Hepatic stellate cell (primary cell): ENCODE data around the gene NT5C1A.

ENCODE experiments used
- DNase-seq: peaks from one replicate; pipeline ENCODE4 v3.0.0; 2011; ENCODE audit warnings: low spot score

NT5C1A gene

GRCh38 chr1:39659110-39659509 is 12.8 kb downstream of the NT5C1A start:
- no peak for DNase-seq

DNA sequence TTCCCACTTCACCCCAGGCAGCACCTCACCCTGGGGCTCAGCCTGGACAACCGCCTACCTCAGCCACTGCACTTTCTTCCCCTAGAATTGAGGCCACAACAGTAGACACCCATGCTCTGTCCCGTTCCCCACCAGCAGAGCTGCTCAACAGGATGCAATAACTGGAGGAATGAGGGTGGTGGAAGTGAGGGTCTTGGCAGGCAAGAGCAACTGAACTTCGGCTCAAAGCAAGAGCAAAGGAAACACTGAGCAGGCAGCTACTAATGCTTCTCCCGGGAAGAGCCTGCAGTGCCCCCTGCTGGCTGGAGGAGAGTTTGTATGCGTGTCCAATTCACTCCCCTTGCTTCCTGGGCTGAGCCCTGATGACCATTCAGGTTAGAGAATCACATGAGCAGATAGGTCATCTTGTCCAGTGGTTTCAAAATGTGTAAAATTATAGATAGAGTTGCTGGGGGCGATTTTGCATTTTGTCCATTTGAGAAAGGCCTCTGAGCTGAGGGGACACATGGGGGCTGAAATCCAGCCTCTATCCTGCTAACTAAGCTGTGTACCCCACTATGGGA is 13.9 kb downstream of the NT5C1A start:
- peak; percentile 67 for DNase-seq

- DNase-seq = peak; percentile 59
Measured at GRCh38 chr1:39657402-39657801, 14.5 kb downstream of the NT5C1A start.

DNA sequence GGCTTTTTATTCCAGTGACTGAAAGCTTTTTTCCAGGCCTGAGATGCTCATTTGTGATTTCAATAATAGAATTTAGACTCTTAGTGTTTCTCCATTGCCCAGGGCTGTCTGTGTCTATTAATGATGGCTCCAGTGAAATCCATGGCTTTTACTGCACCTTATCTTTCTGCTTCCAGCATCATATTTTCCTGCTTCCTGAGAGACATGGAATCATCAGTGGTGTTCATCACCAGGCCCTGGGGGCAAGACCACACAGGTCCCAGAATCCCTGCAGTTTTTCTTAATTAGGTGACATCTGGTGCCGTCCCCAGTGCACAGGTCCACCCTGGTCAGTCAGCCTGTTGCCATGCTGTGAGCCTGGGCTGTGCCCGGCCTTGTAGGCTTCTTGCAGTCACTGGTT is 15.5 kb downstream of the NT5C1A start:
- no peak for DNase-seq

DNA sequence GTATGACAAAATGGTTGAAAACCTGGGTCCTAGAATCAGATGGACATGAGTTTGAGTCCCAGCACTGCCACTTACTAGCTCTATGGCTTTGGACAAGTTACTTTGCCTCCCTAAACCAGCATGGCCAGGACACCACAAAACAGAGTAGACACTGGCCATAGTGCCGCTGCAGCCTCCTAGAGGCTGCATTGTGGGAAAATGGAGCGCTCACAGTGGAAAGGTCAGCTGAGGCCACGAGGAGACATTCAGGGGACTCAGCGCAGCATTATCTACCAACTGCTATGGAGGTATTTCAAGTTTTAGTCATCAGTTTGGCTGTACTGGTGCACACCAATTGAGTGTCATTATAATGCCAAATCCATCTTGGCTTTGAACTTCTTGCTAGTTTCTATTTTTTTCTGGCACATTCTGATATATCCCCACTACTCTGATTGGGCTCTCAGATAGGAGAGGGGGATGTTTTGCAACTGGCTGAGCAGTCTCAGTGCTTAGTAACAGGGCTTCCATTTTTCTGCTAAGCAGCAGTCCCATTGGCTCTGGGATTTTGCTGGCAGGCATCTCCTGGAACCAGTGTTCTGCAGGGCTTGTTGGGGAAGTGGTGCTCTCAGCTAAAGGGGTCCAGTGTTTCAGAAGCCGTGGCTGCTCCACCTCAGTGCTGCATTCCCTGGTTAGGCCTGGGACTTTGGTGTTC is 16.2 kb downstream of the NT5C1A start:
- no peak for DNase-seq

DNA sequence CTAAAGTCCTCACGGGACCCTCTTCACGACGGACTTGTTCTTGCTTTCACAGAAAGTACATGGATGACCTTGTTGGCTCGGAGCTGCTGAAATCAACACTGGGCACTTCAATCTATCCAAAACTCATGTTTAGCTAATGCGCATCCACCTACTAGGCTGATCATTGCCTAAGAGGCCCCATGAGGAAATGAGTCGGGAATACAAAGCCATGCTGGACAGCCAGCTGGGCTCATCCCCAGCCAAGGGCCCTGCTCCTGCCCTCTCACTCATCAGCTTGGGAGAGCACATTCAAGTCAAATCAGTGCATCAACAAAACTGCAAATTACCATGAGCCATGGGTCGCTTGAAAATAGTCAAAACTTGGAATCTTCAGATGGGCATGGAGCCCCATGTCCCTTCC is 17.6 kb downstream of the NT5C1A start:
- no peak for DNase-seq

GRCh38 chr1:39653546-39654031 is 18.3 kb downstream of the NT5C1A start:
- no peak for DNase-seq

GRCh38 chr1:39652554-39652953 is 19.4 kb downstream of the NT5C1A start:
- DNase-seq = no peak

GRCh38 chr1:39652105-39652504 is 19.8 kb downstream of the NT5C1A start:
- DNase-seq = no peak

GRCh38 chr1:39650431-39650830 is 21.5 kb downstream of the NT5C1A start:
- DNase-seq = no peak

DNA sequence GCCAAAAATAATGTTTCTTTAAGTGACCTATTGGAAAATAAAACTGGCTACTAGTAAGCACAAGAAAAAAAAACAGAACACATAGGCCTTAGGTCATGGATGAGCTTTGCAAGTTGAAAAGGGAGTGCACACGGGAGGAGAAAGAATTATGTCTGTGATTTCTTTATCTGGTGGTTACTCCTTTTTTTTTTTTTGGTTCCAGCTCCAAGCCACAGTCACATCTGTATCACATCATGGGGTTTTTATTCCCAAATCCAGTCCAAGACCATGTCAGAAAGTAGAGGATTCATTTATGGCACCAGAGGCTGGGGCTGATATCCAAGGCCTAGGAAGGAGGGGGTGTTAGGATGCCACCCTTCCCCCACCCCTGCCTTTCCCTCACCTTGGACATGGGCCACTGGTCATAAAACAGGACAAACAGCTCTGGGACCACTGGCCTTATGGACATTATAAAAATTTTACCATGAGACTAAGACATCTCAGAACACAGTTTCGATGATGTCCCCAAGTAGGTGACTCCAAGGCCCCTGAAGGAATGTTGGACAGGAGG is 22.2 kb downstream of the NT5C1A start:
- no peak for DNase-seq

GRCh38 chr1:39648496-39648895 is 23.4 kb downstream of the NT5C1A start:
- no peak for DNase-seq

DNA sequence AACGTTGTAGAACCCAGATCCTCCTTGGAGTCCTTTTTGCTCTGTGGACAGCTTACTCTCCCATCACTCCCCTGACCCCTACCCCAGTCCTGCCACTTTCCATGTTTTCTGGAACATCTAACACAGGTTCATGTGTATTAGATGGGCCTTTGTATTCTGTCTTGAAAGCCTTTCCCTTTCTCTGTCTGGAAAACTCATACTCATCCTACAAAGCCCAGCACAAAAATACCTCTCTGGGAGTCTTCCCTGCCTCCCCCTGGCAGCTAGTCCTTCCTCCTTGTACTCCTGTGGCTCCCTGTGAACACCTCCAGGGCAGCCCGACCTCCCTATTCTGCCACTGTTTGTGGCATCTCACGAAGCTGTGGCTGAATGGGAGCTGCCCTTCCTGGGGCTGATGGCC is 24.7 kb downstream of the NT5C1A start:
- no peak for DNase-seq

- peak; percentile 83 for DNase-seq
Measured at GRCh38 chr1:39646232-39647081, 25.4 kb downstream of the NT5C1A start.

DNA sequence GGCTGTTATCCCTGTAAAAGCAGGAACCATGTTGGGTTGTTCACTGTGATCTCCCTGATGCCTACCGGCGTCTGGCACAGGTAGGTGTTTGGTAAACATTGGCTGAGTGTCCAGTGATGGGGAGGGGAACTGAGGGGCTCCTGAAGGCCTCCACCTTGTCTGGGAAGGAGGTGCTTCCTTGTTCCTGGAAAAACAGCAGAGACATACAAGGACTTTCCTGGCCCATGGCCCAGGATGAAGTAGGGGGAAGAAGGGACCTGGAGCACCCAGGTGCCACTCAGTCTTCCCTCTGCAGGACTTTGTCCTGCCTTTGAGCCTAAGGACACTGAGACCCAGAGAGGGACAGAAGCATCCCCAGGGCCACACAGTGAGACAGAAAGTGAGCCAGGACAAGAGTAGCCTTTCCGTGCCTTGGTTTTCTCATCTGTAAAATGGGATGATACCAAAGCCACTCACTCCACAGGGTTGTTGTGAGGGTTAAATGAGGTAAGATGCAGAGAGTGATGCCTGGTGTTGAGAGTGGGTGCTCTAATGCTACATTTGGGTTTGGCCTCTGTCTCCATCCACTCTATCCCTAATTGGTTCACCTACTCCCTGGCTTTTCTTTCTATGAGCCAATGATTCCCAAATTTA is 26.4 kb downstream of the NT5C1A start:
- DNase-seq = no peak

- no peak for DNase-seq
Measured at GRCh38 chr1:39643705-39644104, 28.2 kb downstream of the NT5C1A start.

DNA sequence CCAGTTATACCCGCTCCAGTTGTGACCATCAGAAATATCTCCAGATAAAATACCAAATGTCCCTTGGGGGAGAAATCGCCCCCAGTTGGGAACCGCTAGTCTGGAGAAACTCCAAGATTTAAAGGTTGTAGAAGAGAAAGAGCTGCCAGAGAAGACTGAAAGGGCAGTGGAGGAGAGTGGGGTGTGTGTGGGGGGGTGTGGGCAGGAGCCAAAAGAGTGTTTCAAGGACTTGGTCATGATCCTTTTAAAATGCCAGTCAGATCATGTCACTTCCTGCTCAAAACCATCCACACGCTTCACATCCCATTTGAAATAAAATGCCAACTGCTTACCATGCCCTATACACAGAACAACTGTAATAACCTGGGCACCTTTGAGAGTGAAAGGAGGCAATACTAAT is 29.1 kb downstream of the NT5C1A start:
- DNase-seq = peak; percentile 70

- DNase-seq = no peak
Measured at GRCh38 chr1:39640861-39641260, 31.0 kb downstream of the NT5C1A start.

- peak; percentile 71 for DNase-seq
Measured at GRCh38 chr1:39639305-39640130, 32.4 kb downstream of the NT5C1A start, which contains the start of gene HEYL. HEYL (minus strand) TSS chr1:39639643; CDS start chr1:39639625, 18 bp downstream.

DNA sequence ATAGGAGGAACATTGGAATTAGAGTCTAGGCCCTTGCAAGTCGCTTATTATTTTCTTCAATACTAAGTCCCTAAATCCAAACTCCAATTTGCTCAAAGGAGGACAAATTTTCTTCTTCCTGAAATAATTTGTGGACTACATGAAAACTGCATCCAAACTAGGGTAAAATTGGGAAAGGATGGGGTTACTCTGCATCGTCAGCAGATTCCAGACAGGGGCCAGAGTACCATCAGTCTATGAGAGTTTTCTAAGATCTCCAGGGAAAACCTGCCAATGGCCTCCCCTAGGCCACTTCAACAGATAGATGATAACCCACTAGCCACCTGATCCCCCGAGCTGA is 33.0 kb downstream of the NT5C1A start:
- no peak for DNase-seq

- DNase-seq = no peak
Measured at GRCh38 chr1:39637361-39637760, 34.5 kb downstream of the NT5C1A start.
